GM10847 (cell line): Measurements from ENCODE around the gene S100A11.

ENCODE experiments used
- POLR2A ChIP-seq: IDR thresholded peaks from 2 replicates; pipeline ENCODE4 v1.6.1; 2011; ENCODE audit not compliant: insufficient read length; ENCODE audit errors: extremely low read depth

S100A11 gene

DNA sequence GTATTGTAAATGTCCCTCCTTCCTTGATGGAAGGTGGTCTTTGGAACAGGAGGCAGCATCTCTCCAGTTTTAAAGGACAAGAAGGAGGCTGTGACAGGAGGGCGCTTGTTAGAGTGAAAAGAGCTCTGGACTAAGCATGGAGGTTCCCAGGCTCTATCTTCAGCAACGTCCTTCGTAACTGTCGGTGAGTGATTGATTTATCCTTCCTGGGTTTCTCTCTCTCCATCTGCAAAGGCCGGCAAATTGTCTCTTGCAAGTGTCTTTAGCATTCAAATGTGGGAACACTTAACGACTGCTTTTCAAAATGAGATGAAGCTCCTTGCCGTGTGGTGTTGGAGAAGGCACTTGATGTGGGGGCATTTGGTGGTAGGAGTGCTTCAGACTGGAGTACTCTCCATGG lies 15.2 kb downstream of the S100A11 start:
- no peak for TF ChIP-seq POLR2A

DNA sequence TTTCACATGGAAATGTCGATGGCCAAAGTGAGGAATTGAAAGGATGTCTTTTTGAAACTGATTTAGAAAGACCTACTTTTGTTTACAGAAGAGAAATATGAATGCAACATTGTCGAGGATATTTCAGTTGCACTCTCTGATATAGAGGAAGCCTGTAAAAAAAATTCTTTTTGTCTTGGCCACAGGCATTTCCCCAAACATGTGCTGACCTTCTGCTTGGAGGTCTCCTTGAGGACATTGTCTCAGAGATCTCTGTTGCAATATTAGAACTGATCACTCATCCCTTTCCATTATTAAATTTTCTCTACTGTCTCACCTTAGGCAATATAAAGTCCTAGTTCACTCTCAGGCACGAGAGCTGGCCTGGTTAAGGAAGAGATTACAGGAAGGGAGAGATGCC lies 16.0 kb downstream of the S100A11 start:
- TF ChIP-seq POLR2A: no peak

DNA sequence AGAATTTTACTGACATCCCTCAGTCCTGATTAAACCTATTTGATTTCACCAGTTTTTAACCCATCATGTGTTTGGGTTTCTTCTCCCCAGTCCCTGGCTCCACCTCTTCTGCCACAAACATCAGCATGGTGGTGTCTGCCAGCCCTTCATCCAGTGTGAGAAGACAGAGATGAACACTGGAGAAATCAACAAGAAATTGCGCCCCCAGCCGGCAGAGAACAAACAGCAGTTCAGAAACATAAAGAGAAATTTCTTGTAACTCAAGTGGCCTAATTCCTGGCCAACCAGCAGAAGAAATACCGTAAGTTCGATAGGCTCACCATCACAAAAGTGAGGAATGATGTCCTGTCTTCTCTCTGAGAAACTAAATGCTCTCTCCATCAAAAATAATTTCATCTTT lies 18.3 kb downstream of the S100A11 start:
- TF ChIP-seq POLR2A: no peak

DNA sequence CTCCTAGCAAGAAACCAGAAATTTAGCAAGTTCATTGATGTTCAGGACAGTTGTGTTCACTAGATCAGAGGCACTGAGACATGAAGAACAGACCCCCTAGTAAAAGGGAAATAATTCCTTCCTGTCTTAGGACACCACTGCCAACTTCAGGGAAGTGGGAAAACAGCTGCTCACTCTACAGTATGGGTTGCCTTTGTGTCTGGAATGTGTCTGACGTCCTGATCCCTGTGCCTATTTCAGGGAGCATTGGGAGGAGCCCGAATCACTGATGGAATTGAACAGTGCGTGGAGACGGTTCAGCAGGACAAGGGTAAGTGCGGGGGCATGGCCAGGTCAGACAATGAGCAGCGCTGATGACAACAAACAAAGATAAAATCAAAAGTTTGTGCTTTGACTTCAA lies 21.0 kb downstream of the S100A11 start:
- TF ChIP-seq POLR2A: no peak

DNA sequence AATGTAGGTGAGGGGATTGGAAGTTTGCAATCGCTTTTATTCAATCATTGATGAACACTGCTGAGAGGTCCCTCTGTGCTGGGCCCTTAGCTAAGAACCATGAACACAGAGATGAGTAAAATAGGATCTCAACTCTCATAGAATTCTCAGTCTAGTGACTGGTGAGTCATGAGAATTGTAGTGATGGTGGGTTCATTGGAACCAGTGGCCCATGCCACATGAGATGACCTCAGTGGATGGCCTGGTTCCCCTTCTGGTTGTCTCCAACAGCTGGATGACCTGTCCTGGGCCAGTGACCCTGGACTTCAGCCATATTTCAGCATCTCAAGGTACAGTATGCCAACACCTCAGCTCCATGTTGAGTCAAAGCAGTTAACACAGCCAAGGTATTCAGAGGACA lies 21.9 kb downstream of the S100A11 start:
- no peak for TF ChIP-seq POLR2A

DNA sequence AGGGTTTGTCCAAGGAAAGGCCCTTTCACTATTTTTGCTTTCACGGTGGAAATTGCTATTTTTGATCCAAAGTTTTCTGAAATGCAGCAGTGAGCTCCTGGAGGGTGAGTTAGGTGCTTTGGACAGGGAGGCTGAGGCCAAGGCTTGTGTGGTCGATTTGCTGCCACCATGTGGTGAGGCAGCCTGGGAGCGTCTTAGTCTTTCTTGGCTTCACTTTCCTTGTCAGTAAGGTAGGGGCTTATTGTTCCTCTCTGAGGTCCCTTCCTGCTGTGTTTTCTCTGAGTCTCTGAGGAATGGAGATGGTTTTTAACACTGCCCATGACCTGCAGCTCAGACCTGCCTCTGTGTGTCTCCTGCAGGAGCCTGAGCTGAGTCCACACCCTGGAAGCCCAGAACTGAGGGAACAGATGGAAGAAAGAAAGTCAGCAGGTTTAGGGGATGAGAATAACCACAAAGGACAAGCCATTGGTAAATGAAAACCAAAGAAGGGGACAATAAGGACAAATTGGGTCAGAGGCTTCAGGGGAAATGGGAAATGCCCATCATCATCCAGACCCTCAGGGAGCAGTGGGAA lies 23.1 kb downstream of the S100A11 start:
- TF ChIP-seq POLR2A: no peak

DNA sequence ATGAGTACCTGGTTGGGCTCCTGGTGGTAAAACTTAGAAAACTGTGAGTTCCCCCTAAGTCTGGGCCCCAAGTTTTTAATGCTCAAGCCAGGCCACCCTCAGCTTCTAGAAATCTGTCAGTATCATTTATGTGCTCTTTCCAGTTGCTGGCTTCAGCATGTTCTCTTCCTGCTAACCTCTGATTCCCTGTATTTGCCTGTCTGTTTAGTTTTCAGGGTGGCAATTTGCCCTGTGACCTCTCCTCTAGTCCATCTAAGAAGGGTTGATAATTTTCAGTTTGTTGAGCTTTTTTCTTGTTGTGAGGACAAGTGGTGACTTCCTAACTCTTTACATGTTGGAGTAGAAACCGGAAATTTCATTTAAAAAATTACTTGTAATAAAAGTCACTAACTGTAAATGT lies 27.1 kb downstream of the S100A11 start:
- no peak for TF ChIP-seq POLR2A

DNA sequence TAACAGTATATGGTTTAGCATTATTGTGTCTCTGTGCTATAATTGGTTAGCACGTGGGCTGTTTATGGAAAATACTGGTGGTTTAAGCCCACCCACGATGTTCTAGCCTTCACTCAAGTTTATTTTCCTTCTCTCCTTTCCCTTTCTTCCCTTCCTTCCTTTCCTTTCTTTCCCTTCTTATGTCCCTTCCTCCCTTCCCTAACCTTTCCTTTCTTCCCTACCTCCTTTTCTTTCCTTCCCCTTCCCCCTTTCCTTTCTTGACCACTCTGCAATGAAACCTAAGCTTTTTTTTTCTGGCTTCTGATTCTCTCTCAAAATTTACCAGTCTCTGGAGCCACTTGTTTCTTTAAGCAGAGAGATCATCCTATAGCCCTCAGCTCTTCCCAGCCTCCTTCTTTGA lies 29.8 kb downstream of the S100A11 start:
- TF ChIP-seq POLR2A: no peak

DNA sequence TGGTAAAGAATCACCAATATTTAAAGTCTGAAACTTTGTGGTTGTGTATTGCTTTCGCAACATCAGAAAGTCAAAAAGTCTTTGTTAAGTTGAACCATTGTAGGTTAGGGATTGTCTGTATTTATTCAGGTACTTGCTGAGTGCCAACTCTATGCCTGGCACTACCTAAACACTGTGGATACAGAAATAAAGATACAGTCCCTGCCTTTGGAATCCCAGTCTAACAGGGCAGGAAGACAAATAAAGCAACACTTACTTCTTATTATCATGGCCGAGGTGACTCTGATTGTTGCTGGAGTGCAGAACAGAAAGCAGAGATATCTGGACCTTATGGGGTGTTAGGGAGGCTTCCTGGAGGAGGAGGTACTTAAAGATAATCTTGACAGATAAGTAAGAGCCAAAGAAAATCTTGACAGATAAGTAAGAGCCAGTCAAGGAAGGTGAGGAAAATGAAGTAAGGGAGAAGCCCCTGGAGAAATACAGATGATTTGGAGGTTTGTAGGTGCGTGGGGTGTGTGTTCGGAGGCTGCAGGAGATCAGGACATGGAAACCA lies 31.4 kb downstream of the S100A11 start:
- no peak for TF ChIP-seq POLR2A

DNA sequence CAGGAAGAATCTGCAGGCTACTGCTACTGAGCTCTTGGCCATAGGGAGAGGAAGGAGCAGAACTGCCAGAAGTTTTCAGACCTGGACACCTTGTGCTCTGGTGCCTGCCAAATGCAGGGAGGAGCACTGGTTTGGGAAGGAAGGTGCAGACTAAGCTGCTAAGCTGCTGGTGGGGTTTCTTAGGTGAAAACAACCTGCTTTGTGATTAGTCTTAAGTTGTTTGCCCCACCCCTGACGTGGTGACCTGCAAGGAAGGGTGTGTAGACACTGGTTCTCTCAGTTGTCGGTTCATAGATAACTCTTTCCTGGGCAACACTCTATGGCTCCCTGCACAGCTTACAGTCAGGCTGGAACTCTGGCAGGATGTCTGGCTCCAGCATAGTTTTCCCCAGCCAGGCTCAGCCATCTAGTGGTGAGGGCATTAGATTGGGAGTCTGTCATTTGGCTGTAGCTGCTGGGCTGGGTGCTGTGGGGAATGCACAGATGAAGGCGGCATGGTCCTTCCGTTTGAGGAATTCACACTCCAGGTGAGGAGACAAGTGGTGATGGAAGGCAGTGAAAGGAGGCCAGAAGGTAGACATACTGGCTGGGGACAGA lies 32.9 kb downstream of the S100A11 start:
- TF ChIP-seq POLR2A: no peak

DNA sequence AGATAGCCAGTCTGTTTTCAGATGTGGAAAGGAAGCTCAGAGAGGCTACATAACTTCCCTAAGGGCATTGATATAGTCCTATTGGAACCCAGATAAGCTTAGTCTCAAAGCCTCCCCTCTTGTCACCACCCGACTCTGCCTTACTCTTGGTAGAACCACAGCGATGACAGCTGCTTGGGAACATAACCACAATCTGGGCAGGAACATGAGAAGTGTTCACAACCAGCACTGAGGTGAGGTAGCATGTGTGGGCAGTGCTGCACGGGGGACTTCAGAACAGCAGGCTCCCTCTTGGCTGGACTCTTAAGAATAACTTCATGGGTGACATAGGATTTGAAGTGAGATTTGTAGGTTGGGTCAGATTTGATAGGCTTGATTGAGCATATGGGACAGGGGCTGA lies 33.8 kb downstream of the S100A11 start:
- TF ChIP-seq POLR2A: no peak

DNA sequence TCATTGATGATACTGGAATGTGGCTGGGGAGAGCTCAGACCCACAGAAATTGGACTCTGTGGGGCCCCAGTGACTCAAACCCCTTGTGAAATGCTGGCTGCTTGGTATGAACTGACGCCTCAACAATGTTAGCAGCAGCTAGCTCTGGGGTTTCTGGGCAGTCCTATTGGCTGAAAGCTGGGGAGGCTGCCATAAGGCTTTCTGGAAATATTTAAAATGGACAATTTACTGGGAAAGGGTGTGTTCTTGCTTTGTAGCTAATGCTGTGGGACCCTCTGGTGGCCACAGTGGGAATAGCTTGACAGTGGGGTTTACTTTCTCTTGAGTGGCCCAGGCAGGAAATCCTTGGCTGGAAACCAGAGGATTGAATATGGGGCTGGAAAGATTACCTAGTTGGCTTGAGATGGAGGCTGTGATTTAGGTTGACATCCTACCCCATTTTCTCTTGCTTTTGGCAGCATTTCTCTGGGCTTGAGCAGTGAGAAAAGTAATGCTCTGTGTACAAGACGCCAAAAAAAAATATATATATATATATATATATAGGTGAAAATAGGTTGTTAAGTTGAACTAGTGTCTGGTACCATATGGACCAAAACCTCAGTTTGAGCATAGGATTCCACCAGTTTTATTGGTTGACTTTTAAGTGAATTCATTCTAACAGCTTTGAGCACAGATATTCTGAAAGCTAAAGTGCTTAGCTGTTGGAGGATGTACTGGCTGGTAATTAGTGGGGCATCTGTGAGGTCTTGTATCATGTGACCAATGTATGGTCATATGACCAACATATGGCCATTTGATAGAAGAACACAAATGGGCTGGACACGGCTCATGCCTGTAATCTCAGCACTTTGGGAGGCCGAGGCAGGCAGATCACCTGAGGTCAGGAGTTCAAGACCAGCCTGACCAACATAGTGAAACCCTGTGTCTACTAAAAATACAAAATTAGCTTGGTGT lies 34.9 kb downstream of the S100A11 start:
- no peak for TF ChIP-seq POLR2A

DNA sequence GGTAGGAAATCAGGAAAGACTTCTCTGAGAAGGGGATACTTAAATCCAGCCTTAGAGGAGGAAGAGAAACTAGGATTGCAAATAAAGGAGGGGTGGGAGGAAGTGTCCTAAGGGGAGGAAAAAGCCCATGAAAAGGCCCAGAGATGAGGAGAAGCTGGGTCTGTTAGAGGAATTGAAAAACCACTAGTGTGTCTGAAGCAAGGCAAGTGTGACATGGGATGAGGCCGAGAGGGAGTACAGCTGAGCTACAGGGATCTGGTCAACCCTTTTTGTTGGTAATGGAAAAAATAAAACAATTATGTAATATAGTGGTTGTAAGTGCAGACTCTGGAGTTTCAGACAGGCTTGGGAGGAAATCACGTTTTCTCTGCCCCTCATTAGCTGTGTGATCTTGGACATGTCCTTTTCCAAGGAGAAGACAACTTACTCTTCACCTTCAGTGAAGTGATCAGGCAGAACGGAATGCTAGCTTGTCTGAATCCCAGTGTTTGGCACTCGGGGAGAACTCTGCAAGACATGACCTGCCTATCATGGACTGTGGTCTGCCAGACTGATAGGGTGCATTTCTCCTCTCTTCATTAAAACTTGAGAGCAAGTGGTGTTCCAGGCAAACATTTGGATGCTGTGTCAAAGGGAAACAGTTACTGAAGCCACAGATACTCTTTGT lies 35.7 kb downstream of the S100A11 start:
- TF ChIP-seq POLR2A: no peak

DNA sequence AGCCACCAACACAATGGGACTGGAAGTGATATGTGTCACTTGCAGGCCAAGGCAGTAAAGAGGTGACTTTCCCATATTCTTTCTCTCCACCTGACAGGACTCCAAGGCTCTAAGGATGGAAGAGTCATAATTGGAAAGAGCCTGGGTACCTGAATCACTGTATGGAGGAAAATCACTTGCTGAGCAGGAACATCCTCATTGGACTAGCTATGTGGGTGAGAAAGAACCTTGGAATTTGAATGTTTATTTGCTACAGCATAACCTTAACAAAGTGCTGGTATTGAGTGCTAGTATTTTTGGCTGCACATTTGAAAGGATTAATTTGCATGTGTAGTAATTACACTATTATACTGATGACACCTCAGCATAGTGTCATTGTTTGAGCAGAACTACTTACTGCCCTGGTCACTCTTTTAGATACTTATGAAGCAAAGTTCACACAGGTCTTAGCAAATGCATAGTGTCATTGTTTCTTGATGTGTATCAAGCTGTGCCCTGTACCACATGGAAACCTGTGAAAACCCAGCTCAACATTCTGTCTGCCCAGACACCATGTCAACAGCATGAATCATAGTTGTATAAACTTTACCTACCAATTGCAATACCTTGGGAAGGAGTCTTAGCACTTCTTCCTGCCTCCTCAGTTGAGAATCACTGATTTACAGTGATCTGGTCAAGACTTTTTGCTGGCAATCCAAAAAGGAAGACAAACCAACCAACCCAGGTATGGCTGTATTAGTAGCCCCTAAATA lies 38.0 kb downstream of the S100A11 start:
- TF ChIP-seq POLR2A: no peak

DNA sequence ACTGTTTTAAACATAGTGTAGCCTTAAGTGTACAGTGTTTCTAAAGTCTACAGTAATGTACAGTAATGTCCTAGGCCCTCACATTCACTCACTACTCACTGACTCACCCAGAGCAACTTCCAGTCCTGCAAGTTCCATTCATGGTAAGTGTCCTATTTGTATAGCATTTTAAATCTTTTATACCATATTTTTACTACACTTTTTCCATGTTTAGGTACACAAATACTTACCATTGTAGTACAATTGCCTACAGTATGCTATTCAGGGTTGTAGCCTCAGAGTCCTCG lies 39.6 kb downstream of the S100A11 start:
- no peak for TF ChIP-seq POLR2A
